GM12878 (cell line): ENCODE data around the gene CCNL2.

ENCODE experiments used
- CHD2 ChIP-seq: IDR thresholded peaks from 2 replicates; pipeline ENCODE4 v1.6.1; 2011; ENCODE audit warnings: low read depth, low read length, improper control_type of control experiment, borderline replicate concordance
- EP300 ChIP-seq, 2 experiments: fragments of 150-350 bp in 1 of 2; IDR thresholded peaks; 2 replicates each; pipeline ENCODE4 v1.6.1; 2011 to 2012; ENCODE audit warnings: low read depth in 2 of 2, low read length in 2 of 2, borderline replicate concordance in 1 of 2, improper control_type of control experiment in 1 of 2, inconsistent platforms in 1 of 2; ENCODE audit not compliant: control insufficient read depth in 1 of 2
- GABPA ChIP-seq: IDR thresholded peaks from 2 replicates; pipeline ENCODE4 v1.6.1; 2014; ENCODE audit warnings: antibody characterized with exemption, low read depth, mild to moderate bottlenecking, inconsistent platforms
- HDGF ChIP-seq: fragments of 450-650 bp; IDR thresholded peaks from 2 replicates; pipeline ENCODE4 v1.6.1; 2016; ENCODE audit warnings: antibody characterized with exemption
- IKZF1 ChIP-seq: fragments of 450-650 bp; conservative IDR thresholded peaks from 2 replicates; pipeline ENCODE4 v1.6.1; 2017; ENCODE audit warnings: antibody characterized with exemption, mild to moderate bottlenecking
- MEF2B ChIP-seq: fragments of 450-650 bp; IDR thresholded peaks from 2 replicates; pipeline ENCODE4 v1.6.1; 2018; ENCODE audit warnings: mild to moderate bottlenecking, moderate library complexity; ENCODE audit not compliant: partially characterized antibody, poor library complexity, severe bottlenecking
- MTA2 ChIP-seq: fragments of 450-650 bp; IDR thresholded peaks from 2 replicates; pipeline ENCODE4 v1.6.1; 2016; ENCODE audit warnings: low read depth, mild to moderate bottlenecking, moderate library complexity
- POLR2A ChIP-seq: IDR thresholded peaks from 2 replicates; pipeline ENCODE4 v1.6.1; 2011; ENCODE audit warnings: low read depth, mild to moderate bottlenecking, low read length
- SMAD5 ChIP-seq: IDR thresholded peaks from 2 replicates; pipeline ENCODE4 v1.6.1; 2016; ENCODE audit warnings: antibody characterized with exemption, low read depth
- TAF1 ChIP-seq: IDR thresholded peaks from 2 replicates; pipeline ENCODE4 v1.6.1; 2011; ENCODE audit warnings: mild to moderate bottlenecking, low read depth, low read length, borderline replicate concordance
- ZNF274 ChIP-seq: IDR thresholded peaks from one replicate; pipeline ENCODE4 v1.8.0; 2011; ENCODE audit not compliant: insufficient read length, insufficient read depth
- TF ChIP-seq, protein P1 (sequence below), 3 experiments: IDR thresholded peaks in 2 of 3; conservative IDR thresholded peaks in 1 of 3; 2 replicates each; pipeline ENCODE4 v1.5.1; 2011; ENCODE audit warnings: low read depth in 3 of 3, low read length in 3 of 3, mild to moderate bottlenecking in 3 of 3, control low read depth in 2 of 3, moderate library complexity in 2 of 3, inconsistent platforms in 1 of 3, mixed read lengths in 1 of 3; ENCODE audit not compliant: control insufficient read depth in 2 of 3, insufficient read depth in 1 of 3; ENCODE audit errors: extremely low read depth in 1 of 3
- TF ChIP-seq, protein P2 (sequence below): IDR thresholded peaks from 2 replicates; pipeline ENCODE4 v1.6.1; 2011; ENCODE audit warnings: low read depth, mild to moderate bottlenecking, low read length, moderate library complexity, borderline replicate concordance; ENCODE audit errors: extremely low read depth

DNA sequence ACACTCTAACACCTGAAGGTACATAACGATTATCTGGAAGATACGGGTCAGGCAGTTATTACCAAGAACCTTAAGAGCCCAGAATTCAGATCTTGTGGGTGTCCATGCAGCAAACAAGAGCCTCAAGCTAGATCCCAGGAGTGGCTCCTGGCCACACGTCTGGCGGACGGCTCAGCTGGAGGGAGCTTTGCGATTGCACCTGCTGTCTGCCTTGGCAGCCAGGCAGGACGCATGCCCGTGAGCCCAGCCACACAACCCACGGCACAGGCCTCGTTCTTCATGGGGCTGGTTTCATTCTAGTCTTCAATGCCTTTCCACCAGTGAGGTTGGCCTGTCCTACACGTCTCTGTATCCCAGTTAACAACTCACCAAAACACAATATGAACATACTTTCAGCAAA, 5.7 kb downstream of the CCNL2 start:
- TF ChIP-seq, protein P1, sequence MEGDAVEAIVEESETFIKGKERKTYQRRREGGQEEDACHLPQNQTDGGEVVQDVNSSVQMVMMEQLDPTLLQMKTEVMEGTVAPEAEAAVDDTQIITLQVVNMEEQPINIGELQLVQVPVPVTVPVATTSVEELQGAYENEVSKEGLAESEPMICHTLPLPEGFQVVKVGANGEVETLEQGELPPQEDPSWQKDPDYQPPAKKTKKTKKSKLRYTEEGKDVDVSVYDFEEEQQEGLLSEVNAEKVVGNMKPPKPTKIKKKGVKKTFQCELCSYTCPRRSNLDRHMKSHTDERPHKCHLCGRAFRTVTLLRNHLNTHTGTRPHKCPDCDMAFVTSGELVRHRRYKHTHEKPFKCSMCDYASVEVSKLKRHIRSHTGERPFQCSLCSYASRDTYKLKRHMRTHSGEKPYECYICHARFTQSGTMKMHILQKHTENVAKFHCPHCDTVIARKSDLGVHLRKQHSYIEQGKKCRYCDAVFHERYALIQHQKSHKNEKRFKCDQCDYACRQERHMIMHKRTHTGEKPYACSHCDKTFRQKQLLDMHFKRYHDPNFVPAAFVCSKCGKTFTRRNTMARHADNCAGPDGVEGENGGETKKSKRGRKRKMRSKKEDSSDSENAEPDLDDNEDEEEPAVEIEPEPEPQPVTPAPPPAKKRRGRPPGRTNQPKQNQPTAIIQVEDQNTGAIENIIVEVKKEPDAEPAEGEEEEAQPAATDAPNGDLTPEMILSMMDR (IDR thresholded peaks at IDR 0.05 in 2 of 3, conservative IDR thresholded peaks at IDR 0.05 in 1 of 3; ENCODE audit: control insufficient read depth in 2 of 3, extremely low read depth in 1 of 3, insufficient read depth in 1 of 3, low read depth in 3 of 3, low read length in 3 of 3) = no peak
- TF ChIP-seq CHD2 (no peak), IKZF1 (no peak), EP300 (IDR thresholded peaks at IDR 0.05; ENCODE audit: borderline replicate concordance in 1 of 2, control insufficient read depth in 1 of 2, low read depth in 2 of 2, low read length in 2 of 2) (no peak), HDGF (no peak), ZNF274 (no peak), TAF1 (no peak), GABPA (no peak), POLR2A (peak; percentile 46; the same call in 1 of the 2 replicates), SMAD5 (no peak), MTA2 (no peak), MEF2B (no peak)
- TF ChIP-seq, protein P2, sequence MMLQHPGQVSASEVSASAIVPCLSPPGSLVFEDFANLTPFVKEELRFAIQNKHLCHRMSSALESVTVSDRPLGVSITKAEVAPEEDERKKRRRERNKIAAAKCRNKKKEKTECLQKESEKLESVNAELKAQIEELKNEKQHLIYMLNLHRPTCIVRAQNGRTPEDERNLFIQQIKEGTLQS = no peak
